HG03097 (cell line): ENCODE data around the gene AMFR.
A peak's percentile ranks its signal among the peaks of the same experiment; 100 is the strongest.

Experiments
- ATAC-seq: cut with Tn5 transposase; IDR thresholded peaks from one replicate; pipeline ENCODE4 v1.9.1; 2021; ENCODE audit not compliant: unreplicated experiment, low FRiP score

The AMFR gene

GRCh38 chr16:56425439-56425832 lies at the start of gene AMFR:
AMFR (minus strand) TSS chr16:56425545; CDS start chr16:56425327, 218 bp downstream.
- ATAC-seq = peak; percentile 76

GRCh38 chr16:56470666-56471065 lies 45.3 kb upstream of the AMFR start:
- ATAC-seq = no peak

GRCh38 chr16:56470232-56470631 lies 44.9 kb upstream of the AMFR start:
- no peak for ATAC-seq

- no peak for ATAC-seq
These were observed 44.4 kb upstream of the AMFR start for GRCh38 chr16:56469748-56470147.

- ATAC-seq = no peak
These were observed 43.5 kb upstream of the AMFR start for GRCh38 chr16:56468800-56469199.

- ATAC-seq = no peak
These were observed 41.0 kb upstream of the AMFR start for GRCh38 chr16:56466344-56466743.

- no peak for ATAC-seq
These were observed 37.8 kb upstream of the AMFR start for GRCh38 chr16:56463153-56463552.

- ATAC-seq = no peak
These were observed 36.9 kb upstream of the AMFR start for GRCh38 chr16:56462064-56462796.

GRCh38 chr16:56460101-56460500 lies 34.8 kb upstream of the AMFR start:
- ATAC-seq = no peak

- ATAC-seq = no peak
These were observed 32.7 kb upstream of the AMFR start for GRCh38 chr16:56457927-56458470.

GRCh38 chr16:56451753-56452689 lies 26.7 kb upstream of the AMFR start:
- peak; percentile 32 for ATAC-seq

GRCh38 chr16:56450986-56451752 lies 25.8 kb upstream of the AMFR start, which contains the start of the genes NUDT21 and OGFOD1:
NUDT21 (minus strand) TSS chr16:56451332; CDS start chr16:56451202, 130 bp downstream.
OGFOD1 (plus strand) TSS chr16:56451554; CDS start chr16:56451613, 59 bp downstream.
- peak; percentile 98 for ATAC-seq

- peak; percentile 19 for ATAC-seq
These were observed 25.1 kb upstream of the AMFR start for GRCh38 chr16:56450275-56450985.

- no peak for ATAC-seq
These were observed 22.7 kb upstream of the AMFR start for GRCh38 chr16:56448005-56448404.

GRCh38 chr16:56447286-56447685 lies 21.9 kb upstream of the AMFR start:
- ATAC-seq = no peak

- ATAC-seq = no peak
These were observed 12.7 kb upstream of the AMFR start for GRCh38 chr16:56438038-56438437.

- no peak for ATAC-seq
These were observed 10.9 kb upstream of the AMFR start for GRCh38 chr16:56436258-56436657.

- no peak for ATAC-seq
These were observed 2.7 kb upstream of the AMFR start for GRCh38 chr16:56428091-56428490.

- ATAC-seq = no peak
These were observed 1.2 kb upstream of the AMFR start for GRCh38 chr16:56426585-56426984.
